ENCODE results near the gene ZNF22. TPM values are rescaled to one million over a fixed set of nuclear protein-coding genes. Genes with fewer than 3 reads are reported as not detected.

Gene ZNF22
- total RNA-seq, 1 donor from 2014 or later = 20.6 TPM

DNA sequence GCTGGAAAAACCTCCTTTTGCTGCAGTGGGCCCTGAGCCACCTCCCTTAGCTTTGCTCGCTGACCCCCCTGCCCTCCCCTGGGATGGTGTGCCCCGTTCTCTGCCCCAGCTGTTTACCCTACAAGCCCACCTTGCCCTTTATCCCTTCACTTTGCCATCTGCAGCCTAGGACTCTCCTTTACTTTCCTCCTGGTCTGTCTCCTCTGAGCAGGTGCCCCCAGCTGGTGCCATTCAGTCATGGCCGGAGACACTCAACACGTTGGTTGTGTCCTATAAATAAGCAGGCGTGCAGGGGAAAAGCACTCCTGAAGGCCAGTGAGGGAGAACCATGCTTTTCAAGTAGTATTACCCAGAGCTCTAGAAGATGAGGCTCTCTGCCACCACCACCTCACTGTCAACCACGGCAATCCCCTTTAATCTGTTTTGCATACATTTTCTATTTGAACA, 35.0 kb upstream of the ZNF22 start:
- H3K4me1 ChIP-seq = peaks cover 51% of the 10 kb centered on the region

DNA sequence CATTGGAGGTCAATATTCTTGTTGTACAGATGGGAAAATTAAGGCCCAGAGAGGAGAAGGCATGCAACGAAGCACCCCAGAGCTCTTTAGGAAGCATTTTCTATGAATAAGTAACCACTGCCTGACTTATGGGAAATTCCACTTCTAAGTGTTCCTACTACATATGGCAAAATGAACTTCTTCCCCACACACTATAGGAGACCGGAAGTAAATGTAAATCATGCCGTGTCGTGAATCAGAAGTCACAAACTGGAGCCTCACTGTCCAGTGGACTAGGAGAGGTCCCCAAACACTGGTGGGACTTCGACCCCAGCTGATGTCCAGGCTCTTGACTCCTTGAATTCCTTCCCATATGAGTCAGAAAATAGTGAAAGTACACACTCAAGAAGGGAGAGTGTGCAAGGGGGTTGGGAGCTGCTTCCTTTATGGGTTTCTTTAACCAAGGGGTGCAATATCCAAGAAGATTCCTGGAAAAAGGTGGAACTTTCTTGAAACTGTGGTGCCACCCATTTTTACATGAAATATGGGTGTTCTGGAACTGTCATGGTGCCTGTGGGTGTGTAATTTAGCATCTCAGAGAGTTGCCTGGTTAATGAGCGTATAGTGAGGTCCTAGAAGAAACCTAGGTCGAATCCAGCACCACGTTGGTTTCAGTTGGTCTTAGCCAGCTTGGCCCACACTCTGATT, 34.5 kb upstream of the ZNF22 start:
- Histone ChIP-seq H3K4me1 (peaks cover 50% of the 10 kb centered on the region), H3K27me3 (no peaks in the 10 kb centered on the region), H3K9me3 (no peaks in the 10 kb centered on the region), H3K27ac (peak overlapping the region; percentile 32), H3K4me3 (no peak overlapping the region), H3K36me3 (no peaks in the 10 kb centered on the region)
- TF ChIP-seq POLR2AphosphoS5 (IDR thresholded peaks at IDR 0.05; ENCODE audit: insufficient read depth in 1 of 2, low read depth in 1 of 2) (no peak), POLR2A (IDR thresholded peaks at IDR 0.05) (no peak)
- TF ChIP-seq, protein P1, sequence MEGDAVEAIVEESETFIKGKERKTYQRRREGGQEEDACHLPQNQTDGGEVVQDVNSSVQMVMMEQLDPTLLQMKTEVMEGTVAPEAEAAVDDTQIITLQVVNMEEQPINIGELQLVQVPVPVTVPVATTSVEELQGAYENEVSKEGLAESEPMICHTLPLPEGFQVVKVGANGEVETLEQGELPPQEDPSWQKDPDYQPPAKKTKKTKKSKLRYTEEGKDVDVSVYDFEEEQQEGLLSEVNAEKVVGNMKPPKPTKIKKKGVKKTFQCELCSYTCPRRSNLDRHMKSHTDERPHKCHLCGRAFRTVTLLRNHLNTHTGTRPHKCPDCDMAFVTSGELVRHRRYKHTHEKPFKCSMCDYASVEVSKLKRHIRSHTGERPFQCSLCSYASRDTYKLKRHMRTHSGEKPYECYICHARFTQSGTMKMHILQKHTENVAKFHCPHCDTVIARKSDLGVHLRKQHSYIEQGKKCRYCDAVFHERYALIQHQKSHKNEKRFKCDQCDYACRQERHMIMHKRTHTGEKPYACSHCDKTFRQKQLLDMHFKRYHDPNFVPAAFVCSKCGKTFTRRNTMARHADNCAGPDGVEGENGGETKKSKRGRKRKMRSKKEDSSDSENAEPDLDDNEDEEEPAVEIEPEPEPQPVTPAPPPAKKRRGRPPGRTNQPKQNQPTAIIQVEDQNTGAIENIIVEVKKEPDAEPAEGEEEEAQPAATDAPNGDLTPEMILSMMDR (IDR thresholded peaks at IDR 0.05) = no peak
- intact Hi-C loops (cut with DNase I) = no loop called here
- no peak for DNase-seq (ENCODE audit: extremely low spot score in 2 of 2)

More for the DNA sequence above, 35.0 kb upstream of the ZNF22 start:
- Histone ChIP-seq H3K36me3 (no peaks in the 10 kb centered on the region), H3K27ac (peak overlapping the region; percentile 13), H3K4me3 (no peak overlapping the region), H3K9me3 (no peaks in the 10 kb centered on the region), H3K27me3 (no peaks in the 10 kb centered on the region)
- TF ChIP-seq POLR2AphosphoS5 (IDR thresholded peaks at IDR 0.05; ENCODE audit: insufficient read depth in 1 of 2, low read depth in 1 of 2) (no peak), POLR2A (IDR thresholded peaks at IDR 0.05) (no peak)
- TF ChIP-seq, protein P1 (IDR thresholded peaks at IDR 0.05) = no peak
- DNase-seq (ENCODE audit: extremely low spot score in 2 of 2) = no peak
- intact Hi-C loops (cut with DNase I) = no loop called here

DNA sequence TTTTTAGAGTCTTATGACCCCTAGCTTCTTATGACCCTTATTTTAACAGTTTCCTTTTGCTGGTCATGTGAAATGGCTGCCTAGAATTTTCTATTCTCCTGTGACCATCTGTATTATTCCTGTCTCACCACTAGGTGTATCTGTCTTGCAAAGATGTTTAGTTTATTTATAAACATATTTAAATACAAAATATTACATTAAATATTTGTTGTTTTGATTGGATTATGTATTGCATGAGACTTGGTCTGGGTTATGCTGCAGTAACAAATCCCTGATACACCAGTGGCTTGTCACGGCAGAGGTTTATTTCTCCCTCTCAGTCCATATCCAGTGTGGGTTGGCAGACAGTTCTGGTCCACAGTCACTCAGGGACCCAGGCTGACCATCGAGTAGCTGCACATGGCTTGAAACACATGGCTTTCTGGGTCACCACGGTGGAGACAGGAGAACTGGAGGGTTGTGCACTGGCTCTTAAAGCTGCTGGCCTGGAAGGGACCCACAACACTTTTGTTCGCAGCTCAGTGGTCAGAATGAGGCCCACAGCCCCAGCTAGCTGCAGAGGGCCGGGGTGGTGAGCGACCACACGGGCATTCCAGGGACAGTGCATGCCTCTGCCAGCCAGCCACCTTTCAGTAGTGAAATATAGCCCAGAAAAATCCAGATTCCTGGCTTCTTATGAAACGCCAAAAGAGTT, 33.8 kb upstream of the ZNF22 start:
- Histone ChIP-seq H3K27ac (peak overlapping the region; percentile 32), H3K4me1 (peaks cover 50% of the 10 kb centered on the region), H3K4me3 (no peak overlapping the region), H3K36me3 (no peaks in the 10 kb centered on the region), H3K27me3 (no peaks in the 10 kb centered on the region), H3K9me3 (no peaks in the 10 kb centered on the region)
- intact Hi-C loops (cut with DNase I) = no loop called here
- no peak for TF ChIP-seq POLR2AphosphoS5 (IDR thresholded peaks at IDR 0.05; ENCODE audit: insufficient read depth in 1 of 2, low read depth in 1 of 2)
- no peak for TF ChIP-seq POLR2A (IDR thresholded peaks at IDR 0.05)
- TF ChIP-seq, protein P1 (IDR thresholded peaks at IDR 0.05) = no peak
- no peak for DNase-seq (ENCODE audit: extremely low spot score in 2 of 2)

DNA sequence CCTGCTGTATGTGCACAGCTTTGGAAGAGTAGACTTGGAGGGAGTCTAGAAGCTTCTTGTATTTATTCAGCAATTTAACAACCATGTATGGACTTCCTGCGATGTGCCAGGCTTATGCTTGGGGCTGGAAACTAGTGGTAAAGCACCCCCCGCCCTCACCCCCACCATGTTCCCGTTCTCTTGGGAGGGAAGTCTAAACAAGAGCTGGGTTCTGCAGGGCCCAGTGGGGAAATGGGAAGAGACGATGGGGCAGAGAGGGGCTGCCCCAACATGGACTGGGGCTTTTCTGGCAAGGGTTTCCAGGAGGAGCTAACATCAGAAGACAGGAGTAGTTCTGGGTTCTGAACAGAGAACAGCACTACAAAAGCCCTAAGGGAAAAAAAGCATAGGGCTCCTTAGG, 33.1 kb upstream of the ZNF22 start:
- no peak for DNase-seq (ENCODE audit: extremely low spot score in 2 of 2)
- Histone ChIP-seq H3K27me3 (no peaks in the 10 kb centered on the region), H3K36me3 (peaks cover 0 to 4% of the 10 kb centered on the region in 2 donors), H3K9me3 (no peaks in the 10 kb centered on the region), H3K27ac (peak overlapping the region; percentile 50), H3K4me1 (peaks cover 50% of the 10 kb centered on the region), H3K4me3 (no peak overlapping the region)
- intact Hi-C loops (cut with DNase I) = no loop called here
- no peak for TF ChIP-seq POLR2A (IDR thresholded peaks at IDR 0.05)
- TF ChIP-seq POLR2AphosphoS5 (IDR thresholded peaks at IDR 0.05; ENCODE audit: insufficient read depth in 1 of 2, low read depth in 1 of 2) = no peak
- TF ChIP-seq, protein P1 (IDR thresholded peaks at IDR 0.05) = no peak

DNA sequence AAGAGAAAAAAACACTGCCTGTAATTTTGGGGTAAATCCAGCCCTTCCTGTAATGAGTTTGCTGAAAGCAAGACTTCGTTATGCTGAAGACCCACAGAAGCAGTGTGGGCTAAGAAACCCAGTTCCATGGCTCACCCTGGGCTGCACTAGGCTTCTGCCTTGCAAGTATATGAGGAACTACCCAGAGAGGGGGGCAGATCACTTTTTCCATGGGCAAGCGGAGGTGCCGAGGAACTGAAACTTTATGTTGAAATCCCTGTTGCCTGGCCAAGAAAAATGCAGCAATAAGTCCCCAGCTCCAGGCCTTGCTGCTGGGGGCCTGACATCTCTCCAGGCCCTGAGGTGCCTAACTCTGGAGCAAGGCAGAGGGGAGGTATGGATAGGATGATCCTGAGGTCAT, 32.6 kb upstream of the ZNF22 start:
- no peak overlapping the region for H3K4me3 ChIP-seq

More for the DNA sequence above, 32.6 kb upstream of the ZNF22 start:
- peaks cover 50% of the 10 kb centered on the region for H3K4me1 ChIP-seq
- peak overlapping the region; percentile 50 for H3K27ac ChIP-seq
- H3K9me3 ChIP-seq = no peaks in the 10 kb centered on the region
- intact Hi-C loops (cut with DNase I) = no loop called here
- peaks cover 0 to 4% of the 10 kb centered on the region in 2 donors for H3K36me3 ChIP-seq
- DNase-seq (ENCODE audit: extremely low spot score in 2 of 2) = no peak
- H3K27me3 ChIP-seq = no peaks in the 10 kb centered on the region
- TF ChIP-seq POLR2AphosphoS5 (IDR thresholded peaks at IDR 0.05; ENCODE audit: insufficient read depth in 1 of 2, low read depth in 1 of 2) = peak in 1 of 2 donors; percentile 19
- TF ChIP-seq, protein P1 (IDR thresholded peaks at IDR 0.05) = no peak

All from vagina (tissue), 2 donors.